Endothelial cell of umbilical vein (primary cell): ENCODE results near the gene KMT5B. TPM values are rescaled to one million over a fixed set of nuclear protein-coding genes. Genes with fewer than 3 reads are reported as not detected.

Experiments used
- BruUV-seq: library from RNA; stranded (reverse); fragments of 400-500 nt; replicated peaks from 2 replicates; lab custom pipeline; 2021; lab: Mats Ljungman, UMichigan
- CTCF ChIA-PET: fragments of 300-600, 350-600 bp; sonication (Branson Sonifier 250); formaldehyde crosslinking; loops from one replicate; lab custom pipeline; 2021; ENCODE audit warnings: antibody characterized with exemption, inconsistent platforms; lab: Charles Lee
- POLR2A ChIA-PET: fragments of 300-600, 350-600 bp; sonication (Branson Sonifier 250); formaldehyde crosslinking; loops from one replicate; lab custom pipeline; 2021; ENCODE audit warnings: antibody characterized with exemption, inconsistent platforms; lab: Charles Lee
- DNase-seq: peaks from one replicate; pipeline ENCODE4 v3.0.0-alpha.2; 2011; ENCODE audit warnings: low read depth, low spot score
- FAIRE-seq: peaks from 2 replicates; lab custom pipeline; 2011; peaks lifted over from hg19 to GRCh38; lab: Jason Lieb, UNC
- H2AFZ ChIP-seq: 2 replicates; pipeline ENCODE4 v1.6.0; 2012; ENCODE audit warnings: low read depth, low read length, control low read depth, inconsistent platforms
- H3K27ac ChIP-seq: 2 replicates; pipeline ENCODE4 v1.5.1; 2011; ENCODE audit warnings: low read depth, mild to moderate bottlenecking, control low read depth, low read length, moderate library complexity; ENCODE audit not compliant: insufficient read depth
- H3K27me3 ChIP-seq, 2 experiments: 2 replicates each; pipeline versions ENCODE4 v1.6.0 to v1.6.1; 2011; ENCODE audit warnings: low read length in 2 of 2, mixed read lengths in 1 of 2; ENCODE audit not compliant: control insufficient read depth in 2 of 2, insufficient read depth in 2 of 2
- H3K36me3 ChIP-seq, 2 experiments: 2 replicates in 1 of 2; 3 replicates in 1 of 2; pipeline ENCODE4 v1.5.1; 2011; ENCODE audit warnings: low read length in 2 of 2, mild to moderate bottlenecking in 1 of 2, moderate library complexity in 1 of 2; ENCODE audit not compliant: control insufficient read depth in 2 of 2, insufficient read depth in 2 of 2; ENCODE audit errors: extremely low read depth in 1 of 2
- H3K4me1 ChIP-seq: 3 replicates; pipeline ENCODE4 v1.5.1; 2011; ENCODE audit warnings: mild to moderate bottlenecking, low read length; ENCODE audit not compliant: control insufficient read depth, insufficient read depth; ENCODE audit errors: extremely low read depth
- H3K4me2 ChIP-seq: 2 replicates; pipeline ENCODE4 v1.6.1; 2011; ENCODE audit warnings: low read length, control low read depth, mixed read lengths; ENCODE audit not compliant: insufficient read depth
- H3K4me3 ChIP-seq, 3 experiments: fragments of 200-600 bp in 1 of 3; sonication (generic), shearing (Covaris generic) in 1 of 3; replicated peaks in 1 of 3; 2 replicates each; pipeline ENCODE4 v1.5.1; 2011 to 2016; ENCODE audit warnings: control low read depth in 3 of 3, low read length in 3 of 3, mild to moderate bottlenecking in 2 of 3, inconsistent platforms in 1 of 3, low read depth in 1 of 3, moderate library complexity in 1 of 3; ENCODE audit not compliant: insufficient read depth in 1 of 3
- H3K79me2 ChIP-seq: 2 replicates; pipeline ENCODE4 v1.6.0; 2012; ENCODE audit warnings: low read length, inconsistent platforms; ENCODE audit not compliant: control insufficient read depth, insufficient read depth
- H3K9ac ChIP-seq: replicated peaks from 2 replicates; pipeline ENCODE3; 2011; ENCODE audit warnings: low read length, control low read depth; ENCODE audit not compliant: insufficient read depth; ENCODE audit errors: extremely low read depth
- H3K9me1 ChIP-seq: replicated peaks from 3 replicates; pipeline ENCODE4 v1.6.0; 2011; ENCODE audit warnings: mild to moderate bottlenecking, low read length; ENCODE audit not compliant: control insufficient read depth, insufficient read depth; ENCODE audit errors: extremely low read depth
- H3K9me3 ChIP-seq: replicated peaks from 2 replicates; pipeline ENCODE4 v1.5.1; 2012; ENCODE audit warnings: low read length, inconsistent platforms; ENCODE audit not compliant: control insufficient read depth, insufficient read depth
- H4K20me1 ChIP-seq: replicated peaks from 2 replicates; pipeline ENCODE3; 2011; ENCODE audit warnings: mild to moderate bottlenecking, low read length; ENCODE audit not compliant: control insufficient read depth, insufficient read depth; ENCODE audit errors: extremely low read depth
- EZH2 ChIP-seq: IDR thresholded peaks from 2 replicates; pipeline ENCODE4 v1.6.1; 2012; ENCODE audit warnings: borderline replicate concordance, low read depth, mild to moderate bottlenecking, moderate library complexity, low read length, inconsistent platforms; ENCODE audit not compliant: severe bottlenecking
- FOS ChIP-seq: IDR thresholded peaks from 2 replicates; pipeline ENCODE4 v1.6.1; 2011; ENCODE audit warnings: mild to moderate bottlenecking, low read length, moderate library complexity, borderline replicate concordance; ENCODE audit not compliant: insufficient read depth
- GATA2 ChIP-seq: IDR thresholded peaks from 2 replicates; pipeline ENCODE4 v1.7.0; 2011; ENCODE audit warnings: low read depth, mild to moderate bottlenecking, moderate library complexity, mixed read lengths, low read length; ENCODE audit not compliant: insufficient read length, insufficient read depth
- JUN ChIP-seq: IDR thresholded peaks from 2 replicates; pipeline ENCODE4 v1.6.1; 2011; ENCODE audit warnings: borderline replicate concordance, low read depth; ENCODE audit not compliant: insufficient read length, insufficient read depth
- MYC ChIP-seq: IDR thresholded peaks from one replicate; pipeline ENCODE4 v1.6.1; 2011; ENCODE audit warnings: mild to moderate bottlenecking, low read depth, low read length
- POLR2A ChIP-seq: IDR thresholded peaks from 2 replicates; pipeline ENCODE4 v1.6.1; 2012; ENCODE audit warnings: low read depth, mild to moderate bottlenecking, control low read depth, low read length
- POLR2AphosphoS5 ChIP-seq: IDR thresholded peaks from 2 replicates; pipeline ENCODE4 v1.6.1; 2012; ENCODE audit warnings: low read depth, mild to moderate bottlenecking, control low read depth, low read length, moderate library complexity; ENCODE audit not compliant: insufficient read depth
- dilution Hi-C: fragments of 300-500 bp; cut with MboI; formaldehyde crosslinking; loops from one replicate; pipeline ENCODE4 v1.15.0; 2019; ENCODE audit warnings: low sequenced_read_pairs; ENCODE audit not compliant: extremely low pct_ligation_motif_present
- intact Hi-C: fragments of 100-400 bp; cut with micrococcal nuclease; formaldehyde crosslinking; loops from one replicate; pipeline ENCODE4 v1.10.0; 2022
- polyA plus RNA-seq, 4 experiments: library from polyadenylated mRNA; depleted of rRNA in 3 of 4; stranded (reverse) in 3 of 4; unstranded in 1 of 4; fragments of >200 nt; gene quantifications; 2 replicates each; pipeline versions ENCODE4 v1.2.1 to v1.2.3, GENCODE V29; 2011 to 2012; ENCODE audit warnings: missing spikeins in 1 of 4
- total RNA-seq: library from RNA; stranded (reverse); gene quantifications from 2 replicates; pipeline ENCODE4 v1.2.3, GENCODE V29; 2021
- TF ChIP-seq, protein P1 (sequence below), 2 donors: IDR thresholded peaks; 1 replicate in 1 of 2; 2 replicates in 1 of 2; pipeline ENCODE4 v1.5.1; 2011; ENCODE audit warnings: low read length in 2 of 2, mild to moderate bottlenecking in 2 of 2, moderate library complexity in 2 of 2, control low read depth in 1 of 2, inconsistent platforms in 1 of 2, low read depth in 1 of 2; ENCODE audit not compliant: insufficient read depth in 1 of 2; ENCODE audit errors: extremely low read depth in 1 of 2
- TF ChIP-seq, protein P2 (sequence below): IDR thresholded peaks from 2 replicates; pipeline ENCODE4 v1.6.1; 2011; ENCODE audit not compliant: insufficient read depth, insufficient read length

The KMT5B gene
- total and polyA plus RNA-seq, 2 donors (not counting 3 experiments of a cell fraction or from before 2014, with no cell fraction given) = 10.1 to 36.3 TPM

DNA sequence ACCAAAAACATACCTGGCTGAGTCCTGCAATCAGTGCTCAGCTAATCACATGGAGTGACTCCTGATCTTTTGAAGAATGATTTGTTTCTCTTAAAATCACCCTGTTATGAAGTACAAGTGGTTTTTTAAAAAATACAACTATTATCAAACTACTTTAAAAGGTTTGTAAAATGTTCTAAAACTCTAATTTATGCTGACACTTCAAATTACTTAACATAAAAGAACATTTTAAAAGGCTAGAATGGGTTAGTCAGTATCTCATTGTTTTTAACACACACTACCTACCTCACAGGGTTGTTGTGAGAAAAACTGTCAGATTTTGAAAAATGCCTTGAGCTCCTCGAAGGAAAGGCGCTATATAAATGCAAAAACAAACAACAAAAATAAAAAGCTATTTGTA, 33.2 kb downstream of the KMT5B start:
- no peak overlapping the region for H2AFZ ChIP-seq
- no peaks in the 10 kb centered on the region for H3K9me3 ChIP-seq
- H3K4me3 ChIP-seq = no peak overlapping the region
- H3K4me1 ChIP-seq = no peaks in the 10 kb centered on the region
- H3K79me2 ChIP-seq = no peaks in the 10 kb centered on the region
- dilution Hi-C loops (no loop called here), intact Hi-C loops (no loop called here)
- DNase-seq (no peak), FAIRE-seq (no peak)
- H3K9me1 ChIP-seq = no peaks in the 10 kb centered on the region
- TF ChIP-seq JUN = no peak
- TF ChIP-seq, protein P1, sequence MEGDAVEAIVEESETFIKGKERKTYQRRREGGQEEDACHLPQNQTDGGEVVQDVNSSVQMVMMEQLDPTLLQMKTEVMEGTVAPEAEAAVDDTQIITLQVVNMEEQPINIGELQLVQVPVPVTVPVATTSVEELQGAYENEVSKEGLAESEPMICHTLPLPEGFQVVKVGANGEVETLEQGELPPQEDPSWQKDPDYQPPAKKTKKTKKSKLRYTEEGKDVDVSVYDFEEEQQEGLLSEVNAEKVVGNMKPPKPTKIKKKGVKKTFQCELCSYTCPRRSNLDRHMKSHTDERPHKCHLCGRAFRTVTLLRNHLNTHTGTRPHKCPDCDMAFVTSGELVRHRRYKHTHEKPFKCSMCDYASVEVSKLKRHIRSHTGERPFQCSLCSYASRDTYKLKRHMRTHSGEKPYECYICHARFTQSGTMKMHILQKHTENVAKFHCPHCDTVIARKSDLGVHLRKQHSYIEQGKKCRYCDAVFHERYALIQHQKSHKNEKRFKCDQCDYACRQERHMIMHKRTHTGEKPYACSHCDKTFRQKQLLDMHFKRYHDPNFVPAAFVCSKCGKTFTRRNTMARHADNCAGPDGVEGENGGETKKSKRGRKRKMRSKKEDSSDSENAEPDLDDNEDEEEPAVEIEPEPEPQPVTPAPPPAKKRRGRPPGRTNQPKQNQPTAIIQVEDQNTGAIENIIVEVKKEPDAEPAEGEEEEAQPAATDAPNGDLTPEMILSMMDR (IDR thresholded peaks at IDR 0.05; ENCODE audit: extremely low read depth in 1 of 2, insufficient read depth in 1 of 2, low read depth in 1 of 2, low read length in 2 of 2) = no peak
- no peak overlapping the region for H3K9ac ChIP-seq
- no peaks in the 10 kb centered on the region for H4K20me1 ChIP-seq
- H3K4me2 ChIP-seq = no peak overlapping the region
- ChIA-PET POLR2A (no interaction called here), CTCF (no interaction called here)
- no peak overlapping the region for H3K27ac ChIP-seq
- H3K36me3 ChIP-seq = peaks cover 0 to 16% of the 10 kb centered on the region in 2 experiments
- H3K27me3 ChIP-seq = no peaks in the 10 kb centered on the region
- BruUV-seq = no TSS peak

DNA sequence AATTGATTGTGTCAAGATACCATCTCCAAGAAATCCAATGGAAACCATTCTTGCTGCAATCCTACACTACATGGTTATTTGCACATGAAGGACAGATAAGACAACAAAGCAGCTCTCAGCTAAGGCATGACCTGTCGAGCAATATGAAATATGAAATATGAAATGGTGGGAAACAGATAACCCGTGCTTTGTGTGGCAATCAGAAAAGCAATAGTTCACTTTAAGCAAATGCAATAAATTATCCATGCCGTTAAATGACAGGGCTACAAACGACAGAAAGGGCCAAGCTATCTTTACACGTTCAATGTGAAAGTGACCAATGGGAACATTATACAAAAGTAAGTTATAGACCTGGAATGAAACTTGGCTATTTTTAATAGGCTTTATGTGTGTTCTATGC, 35.2 kb downstream of the KMT5B start:
- Histone ChIP-seq H3K9me3 (no peaks in the 10 kb centered on the region), H3K9me1 (no peaks in the 10 kb centered on the region), H3K4me2 (no peak overlapping the region), H3K9ac (no peak overlapping the region), H3K36me3 (peaks cover 5 to 18% of the 10 kb centered on the region in 2 experiments), H4K20me1 (no peaks in the 10 kb centered on the region), H3K27me3 (no peaks in the 10 kb centered on the region), H3K79me2 (no peaks in the 10 kb centered on the region), H3K27ac (no peak overlapping the region), H3K4me3 (no peak overlapping the region), H2AFZ (no peak overlapping the region), H3K4me1 (no peaks in the 10 kb centered on the region)
- FAIRE-seq (no peak), DNase-seq (no peak)
- BruUV-seq = no TSS peak
- ChIA-PET CTCF (interaction anchor here (0.9 kb wide), 1 partner anchor 31 kb away, joined by 3 read pairs; no protein-coding TSS in a partner anchor), POLR2A (no interaction called here)
- no peak for TF ChIP-seq EZH2
- TF ChIP-seq, protein P1 (IDR thresholded peaks at IDR 0.05; ENCODE audit: extremely low read depth in 1 of 2, insufficient read depth in 1 of 2, low read depth in 1 of 2, low read length in 2 of 2) = no peak
- TF ChIP-seq, protein P2, sequence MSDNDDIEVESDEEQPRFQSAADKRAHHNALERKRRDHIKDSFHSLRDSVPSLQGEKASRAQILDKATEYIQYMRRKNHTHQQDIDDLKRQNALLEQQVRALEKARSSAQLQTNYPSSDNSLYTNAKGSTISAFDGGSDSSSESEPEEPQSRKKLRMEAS = no peak
- TF ChIP-seq JUN = no peak
- TF ChIP-seq GATA2 = no peak
- no peak for TF ChIP-seq POLR2AphosphoS5
- TF ChIP-seq FOS = no peak
- TF ChIP-seq POLR2A = no peak
- TF ChIP-seq MYC = no peak
- intact Hi-C loops (no loop called here), dilution Hi-C loops (no loop called here)
